GM21367 (cell line): Measurements from ENCODE around the gene CD8A.
"Not testable (repeated sequence)": the region's sequence is repeated elsewhere in the genome, so short reads cannot be mapped to it uniquely, and the experiment has no call there.

ENCODE experiments used
- ATAC-seq: cut with Tn5 transposase; IDR thresholded peaks from one replicate; pipeline ENCODE4 v1.9.1; 2021; ENCODE audit not compliant: unreplicated experiment

Gene CD8A

DNA sequence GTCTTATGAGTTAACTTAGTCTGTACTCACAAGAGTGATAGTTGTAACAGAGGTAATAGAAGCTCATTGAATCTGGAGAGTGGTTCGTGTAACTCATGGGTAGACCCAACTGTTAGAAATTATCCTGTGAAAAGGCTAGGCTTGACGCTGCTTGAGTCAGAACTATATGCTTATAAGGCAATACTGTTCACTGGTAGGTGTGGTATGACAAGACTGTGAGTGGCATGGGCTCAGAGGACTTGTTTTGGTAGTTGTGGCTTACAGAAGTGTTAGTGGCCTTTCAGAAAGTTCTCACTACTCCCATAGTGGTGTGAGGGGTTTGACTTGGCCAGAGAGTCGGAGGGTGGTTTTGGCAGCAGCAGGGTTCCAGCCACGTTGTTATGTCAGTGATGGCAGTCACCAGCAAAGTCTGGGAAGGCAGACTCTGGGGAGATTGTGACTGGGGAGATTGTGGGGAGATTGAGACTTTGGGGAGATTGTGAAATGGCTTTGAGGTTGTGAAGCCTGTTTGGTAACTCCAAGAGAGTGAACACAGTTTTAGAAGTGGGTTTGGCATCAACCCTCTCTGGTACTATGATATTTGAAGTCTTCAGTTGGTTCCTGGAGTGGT, 48.7 kb downstream of the CD8A start:
- not testable (repeated sequence) for ATAC-seq

DNA sequence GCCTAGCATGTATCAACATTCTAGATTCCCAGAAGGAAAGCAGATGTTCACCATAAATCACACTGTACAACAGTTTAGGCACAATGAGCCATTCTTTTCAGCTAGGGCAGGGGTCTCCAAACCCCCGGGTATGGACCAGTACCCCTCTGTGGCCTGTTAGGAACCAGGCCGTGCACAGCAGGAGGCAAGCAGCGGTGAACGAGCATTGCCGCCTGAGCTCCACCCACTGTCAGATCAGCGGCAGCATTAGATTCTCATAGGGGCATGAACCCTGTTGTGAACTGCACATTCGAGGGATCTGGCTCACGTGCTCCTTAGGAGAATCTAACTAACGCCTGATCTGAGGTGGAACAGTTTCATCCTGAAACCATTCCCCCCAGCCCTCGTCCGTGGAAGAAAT, 50.8 kb downstream of the CD8A start:
- not testable (repeated sequence) for ATAC-seq

DNA sequence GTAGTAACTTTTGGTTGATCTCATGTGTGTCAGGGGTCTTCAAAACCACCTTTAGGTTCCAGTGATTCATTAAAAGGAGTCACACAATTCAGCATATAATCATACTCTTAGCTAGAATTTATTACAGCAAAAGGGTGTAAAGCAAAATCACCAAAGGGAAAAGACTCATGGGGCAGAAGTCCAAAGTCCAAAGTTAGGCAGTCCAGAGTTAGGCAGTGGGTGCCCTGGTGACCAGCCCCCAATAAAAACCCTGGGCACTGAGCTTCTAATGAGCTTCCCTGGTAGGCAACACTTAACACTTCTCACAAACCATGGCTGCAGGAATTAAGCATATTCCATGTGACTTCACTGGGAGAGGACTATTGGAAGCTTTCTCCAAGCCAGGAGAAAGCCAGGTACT, 51.2 kb downstream of the CD8A start:
- ATAC-seq = not testable (repeated sequence)

- ATAC-seq = not testable (repeated sequence)
These were observed 55.8 kb downstream of the CD8A start for GRCh38 chr2:86734896-86735295.
